ENCODE measurements around the gene IMMP2L. TPM values are rescaled to one million over a fixed set of nuclear protein-coding genes. Genes with fewer than 3 reads are reported as not detected.

The IMMP2L gene
- total and polyA plus RNA-seq, 2 experiments from 2014 or later: 10.1 to 10.4 TPM

- no peak overlapping the region for H3K27ac ChIP-seq
- in situ Hi-C loops (cut with MboI): no loop called here
- no peaks in the 10 kb centered on the region for H4K20me1 ChIP-seq (ENCODE audit: insufficient read depth)
- no peaks in the 10 kb centered on the region for H3K9me2 ChIP-seq (ENCODE audit: insufficient read depth)
- no peaks in the 10 kb centered on the region for H3K79me2 ChIP-seq (ENCODE audit: insufficient read depth)
- DNase-seq: no peak
- H3K4me1 ChIP-seq (ENCODE audit: insufficient read depth): peaks cover 6% of the 10 kb centered on the region
- no peaks in the 10 kb centered on the region for H3K36me3 ChIP-seq (ENCODE audit: low read depth)
- H3F3A ChIP-seq (ENCODE audit: insufficient read depth): no peaks in the 10 kb centered on the region
- H3K9me3 ChIP-seq (ENCODE audit: low read depth): no peaks in the 10 kb centered on the region
- H3K27me3 ChIP-seq (replicated peaks; ENCODE audit: insufficient read depth): no peaks in the 10 kb centered on the region
- no peak overlapping the region for H3K4me2 ChIP-seq (ENCODE audit: unreplicated experiment)
- H2AFZ ChIP-seq: no peak overlapping the region
- WGBS, 2 experiments (ENCODE audit: low coverage in 1 of 2, low lambda C conversion rate in 2 of 2, missing lambda C conversion rate in 2 of 2): 82 to 89% methylated on average over 4 of the region's 4 CpGs
- H3K9ac ChIP-seq: no peak overlapping the region
- H3K4me3 ChIP-seq: no peak overlapping the region
- TF ChIP-seq EZH2 (IDR thresholded peaks at IDR 0.05; ENCODE audit: insufficient read depth, poor library complexity, severe bottlenecking): no peak
- no peak for TF ChIP-seq EZH2phosphoT487 (IDR thresholded peaks at IDR 0.05; ENCODE audit: insufficient read depth, low read depth)
These were observed 468.8 kb downstream of the IMMP2L start for GRCh38 chr7:111093496-111093895.

DNA sequence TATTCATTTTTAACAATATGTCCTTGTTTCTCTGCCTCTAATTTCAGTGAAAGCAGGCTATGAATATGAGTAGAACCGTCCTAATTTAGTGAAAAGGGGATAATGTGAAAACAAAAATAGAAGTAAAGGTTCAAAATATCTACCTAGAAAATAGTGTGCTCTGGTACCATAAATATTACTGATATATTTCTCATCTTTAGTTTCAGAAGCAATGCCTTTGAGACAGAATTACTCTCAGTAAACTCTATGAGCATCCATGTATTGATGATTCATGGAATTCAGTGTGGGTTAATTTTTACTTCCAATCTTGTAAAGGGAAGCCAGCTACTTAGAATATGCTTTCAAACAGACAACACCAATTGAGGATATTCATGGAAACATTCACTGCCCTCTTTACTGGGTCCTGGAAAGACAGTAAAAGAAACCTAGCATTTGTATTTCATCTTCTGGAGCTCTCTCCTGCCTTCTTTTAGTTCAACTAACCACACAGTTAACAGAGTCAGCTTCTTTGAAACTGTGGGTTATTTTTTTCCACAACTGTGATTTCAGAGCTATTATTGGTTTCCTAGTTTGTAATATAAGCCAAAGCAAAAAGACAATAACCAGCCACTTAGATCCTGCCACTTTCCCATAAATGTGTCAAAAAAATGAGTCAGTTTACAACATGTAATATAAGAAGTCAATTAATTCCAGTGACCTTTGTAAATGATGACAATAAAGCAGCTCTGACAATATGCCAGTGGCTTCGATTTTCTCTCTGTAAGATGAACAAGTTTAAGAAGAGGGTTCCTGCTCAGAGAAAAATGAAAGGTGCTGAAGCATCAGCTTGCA, 469.7 kb downstream of the IMMP2L start:
- no peak overlapping the region for H3K9ac ChIP-seq
- H3K4me1 ChIP-seq (ENCODE audit: insufficient read depth): no peaks in the 10 kb centered on the region
- H3K9me2 ChIP-seq (ENCODE audit: insufficient read depth): no peaks in the 10 kb centered on the region
- no peak overlapping the region for H3K4me2 ChIP-seq (ENCODE audit: unreplicated experiment)
- in situ Hi-C loops (cut with MboI): no loop called here
- no peak for DNase-seq
- 52 to 59% methylated on average over 2 of the region's 2 CpGs for WGBS, 2 experiments (ENCODE audit: low coverage in 1 of 2, low lambda C conversion rate in 2 of 2, missing lambda C conversion rate in 2 of 2)
- H4K20me1 ChIP-seq (ENCODE audit: insufficient read depth): no peaks in the 10 kb centered on the region
- H3K27me3 ChIP-seq (replicated peaks; ENCODE audit: insufficient read depth): no peaks in the 10 kb centered on the region
- H3F3A ChIP-seq (ENCODE audit: insufficient read depth): no peaks in the 10 kb centered on the region
- no peak for TF ChIP-seq EZH2phosphoT487 (IDR thresholded peaks at IDR 0.05; ENCODE audit: insufficient read depth, low read depth)
- TF ChIP-seq EZH2 (IDR thresholded peaks at IDR 0.05; ENCODE audit: insufficient read depth, poor library complexity, severe bottlenecking): no peak
- H3K36me3 ChIP-seq (ENCODE audit: low read depth): no peaks in the 10 kb centered on the region
- H2AFZ ChIP-seq: no peak overlapping the region
- H3K4me3 ChIP-seq: no peak overlapping the region
- no peaks in the 10 kb centered on the region for H3K9me3 ChIP-seq (ENCODE audit: low read depth)
- H3K79me2 ChIP-seq (ENCODE audit: insufficient read depth): no peaks in the 10 kb centered on the region
- H3K27ac ChIP-seq: no peak overlapping the region

- Histone ChIP-seq H3K4me3 (no peak overlapping the region), H3K27me3 (replicated peaks; ENCODE audit: insufficient read depth) (no peaks in the 10 kb centered on the region), H3F3A (ENCODE audit: insufficient read depth) (no peaks in the 10 kb centered on the region), H3K27ac (no peak overlapping the region), H3K79me2 (ENCODE audit: insufficient read depth) (no peaks in the 10 kb centered on the region), H4K20me1 (ENCODE audit: insufficient read depth) (no peaks in the 10 kb centered on the region), H3K4me2 (ENCODE audit: unreplicated experiment) (no peak overlapping the region), H3K9me2 (ENCODE audit: insufficient read depth) (no peaks in the 10 kb centered on the region), H3K9ac (no peak overlapping the region), H3K4me1 (ENCODE audit: insufficient read depth) (no peaks in the 10 kb centered on the region), H3K36me3 (ENCODE audit: low read depth) (no peaks in the 10 kb centered on the region), H3K9me3 (ENCODE audit: low read depth) (no peaks in the 10 kb centered on the region), H2AFZ (no peak overlapping the region)
- TF ChIP-seq EZH2 (IDR thresholded peaks at IDR 0.05; ENCODE audit: insufficient read depth, poor library complexity, severe bottlenecking) (no peak), EZH2phosphoT487 (IDR thresholded peaks at IDR 0.05; ENCODE audit: insufficient read depth, low read depth) (no peak)
- no peak for DNase-seq
- in situ Hi-C loops (cut with MboI): no loop called here
- 78 to 79% methylated on average over 3 of the region's 3 CpGs for WGBS, 2 experiments (ENCODE audit: low coverage in 1 of 2, low lambda C conversion rate in 2 of 2, missing lambda C conversion rate in 2 of 2)
These were observed 470.5 kb downstream of the IMMP2L start for GRCh38 chr7:111091593-111092358.

DNA sequence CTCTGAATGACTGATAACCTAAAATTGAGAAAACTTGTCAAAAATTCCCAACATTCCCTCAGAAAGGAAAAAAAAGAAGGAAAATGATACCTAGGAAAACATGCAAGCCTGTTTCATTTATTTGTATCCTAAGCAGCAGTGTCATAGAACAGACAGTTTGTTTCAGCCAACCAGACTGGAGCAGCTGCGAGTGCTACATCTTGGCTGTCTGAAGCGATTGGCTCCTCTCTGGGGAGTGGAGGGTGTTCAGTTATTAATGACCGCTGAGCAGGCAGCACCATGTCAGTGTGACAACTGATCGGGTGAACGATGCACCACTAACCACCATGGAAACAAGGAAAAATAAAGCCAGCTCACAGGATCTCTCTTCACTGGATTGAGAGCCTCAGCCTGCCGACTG, 471.4 kb downstream of the IMMP2L start, which contains the start of gene LRRN3:
Gene LRRN3 (plus strand): TSS at position 282 of the 400 bp plus-strand sequence. CDS start 31,646 bp downstream, outside the sequence.
- Histone ChIP-seq H3K4me3 (peak within 1 kb of the TSS; percentile 54), H2AFZ (peak within 1 kb of the TSS; percentile 66), H3K9ac (0 out of 2 replicates have a peak within 1 kb of the TSS, but pooled peaks have one; percentile 17), H3K27ac (no peak within 1 kb of the TSS), H3K9me2 (ENCODE audit: insufficient read depth) (no peaks in the 10 kb centered on the region), H3K36me3 (ENCODE audit: low read depth) (no peaks in the 10 kb centered on the region), H3K79me2 (ENCODE audit: insufficient read depth) (no peaks in the 10 kb centered on the region), H3K27me3 (replicated peaks; ENCODE audit: insufficient read depth) (no peaks in the 10 kb centered on the region), H3K4me2 (ENCODE audit: unreplicated experiment) (peak within 1 kb of the TSS; percentile 85), H3F3A (ENCODE audit: insufficient read depth) (no peaks in the 10 kb centered on the region), H3K9me3 (ENCODE audit: low read depth) (no peaks in the 10 kb centered on the region), H4K20me1 (ENCODE audit: insufficient read depth) (no peaks in the 10 kb centered on the region), H3K4me1 (ENCODE audit: insufficient read depth) (no peaks in the 10 kb centered on the region)
- no peak for TF ChIP-seq EZH2phosphoT487 (IDR thresholded peaks at IDR 0.05; ENCODE audit: insufficient read depth, low read depth)
- TF ChIP-seq EZH2 (IDR thresholded peaks at IDR 0.05; ENCODE audit: insufficient read depth, poor library complexity, severe bottlenecking): no peak
- WGBS, 2 experiments (ENCODE audit: low coverage in 1 of 2, low lambda C conversion rate in 2 of 2, missing lambda C conversion rate in 2 of 2): 11 to 16% methylated on average over 6 of the region's 6 CpGs
- DNase-seq: peak; percentile 30
- in situ Hi-C loops (cut with MboI): no loop called here

All from GM23248 (cell line).